GF-D8 (cell line): ENCODE data around the gene MS4A8.

Experiments used
- DNase-seq: peaks from one replicate; lab custom pipeline; 2025; lab: John Stamatoyannopoulos, UW

Gene MS4A8

DNA sequence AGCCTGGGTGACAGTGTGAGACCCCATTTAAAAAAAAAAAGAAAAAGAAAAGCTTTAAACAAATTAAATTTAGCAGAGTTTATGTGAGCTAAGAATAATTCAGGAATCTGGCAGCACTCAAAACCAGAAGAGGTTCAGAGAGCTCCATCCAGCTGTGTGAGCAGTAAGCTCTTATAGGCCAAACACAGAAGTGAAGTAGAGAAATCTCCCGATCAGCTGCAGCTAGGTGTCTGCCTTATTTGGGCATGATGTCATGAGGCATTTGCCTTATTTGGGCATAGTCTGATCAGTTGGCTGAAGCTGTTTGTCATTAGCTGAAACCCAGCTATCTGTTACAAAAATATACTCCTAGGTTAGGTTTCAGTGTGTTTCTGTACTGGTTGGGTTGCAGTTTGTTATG lies 65.5 kb downstream of the MS4A8 start:
- no peak for DNase-seq

DNA sequence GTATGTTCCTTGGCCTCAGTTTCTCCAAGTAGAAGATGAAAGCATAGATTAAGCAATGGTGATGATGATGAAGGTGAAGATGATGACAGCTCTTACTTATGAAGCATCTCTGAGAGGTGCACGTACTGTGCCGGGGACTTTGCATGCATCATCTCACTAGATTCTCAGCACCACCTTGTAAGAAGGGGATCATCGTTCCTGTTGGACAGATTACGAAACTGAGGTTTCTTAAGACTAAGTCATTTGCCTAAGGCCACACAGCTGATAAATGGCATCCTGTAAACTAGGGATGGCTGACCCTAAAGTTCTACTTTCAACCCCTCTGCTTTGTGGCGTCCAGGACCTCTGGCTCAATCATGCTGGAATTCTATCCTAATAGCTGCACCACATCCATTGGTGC lies 65.9 kb downstream of the MS4A8 start:
- DNase-seq: no peak
